ENCODE measurements around the gene KIZ. TPM values are rescaled to one million over a fixed set of nuclear protein-coding genes. Genes with fewer than 3 reads are reported as not detected.

KIZ gene
- total RNA-seq, 1 experiment from 2014 or later: 17.6 TPM

- RAD21 ChIA-PET (ENCODE audit: low non-redundant PET in 1 of 2, low total read pairs in 2 of 2, uncharacterized antibody in 2 of 2, unreplicated experiment in 2 of 2): no interaction called here
- no peaks in the 10 kb centered on the region for H4K20me1 ChIP-seq (ENCODE audit: insufficient read depth)
- no peak overlapping the region for H2AFZ ChIP-seq (ENCODE audit: low read depth, low read length, poor library complexity, severe bottlenecking)
- H3K27ac ChIP-seq (ENCODE audit: low read depth, low read length): no peak overlapping the region
- DNase-seq (ENCODE audit: low read depth, low spot score) (no peak), ATAC-seq (no peak)
- H3K9me2 ChIP-seq (ENCODE audit: insufficient read depth): no peaks in the 10 kb centered on the region
- H3K4me1 ChIP-seq (ENCODE audit: control insufficient read depth in 1 of 2, insufficient read depth in 2 of 2, low read length in 2 of 2): no peaks in the 10 kb centered on the region
- H3K4me3 ChIP-seq (replicated peaks in 1 of 2; ENCODE audit: low read depth in 1 of 2, low read length in 2 of 2): no peak overlapping the region
- POLR2A ChIA-PET: no interaction called here
- intact Hi-C loops (cut with micrococcal nuclease): no loop called here
- BruUV-seq (replicated peaks): no TSS peak
- H3K9ac ChIP-seq (ENCODE audit: low read length): no peak overlapping the region
- no peaks in the 10 kb centered on the region for H3K27me3 ChIP-seq (ENCODE audit: insufficient read depth, low read length)
- H3K9me3 ChIP-seq (ENCODE audit: control insufficient read depth in 1 of 2, insufficient read depth in 1 of 2, low read depth in 1 of 2, low read length in 2 of 2): no peaks in the 10 kb centered on the region
- H3K36me3 ChIP-seq (ENCODE audit: control insufficient read depth in 1 of 2, insufficient read depth in 2 of 2, low read length in 2 of 2): no peaks in the 10 kb centered on the region
- H3K79me2 ChIP-seq (ENCODE audit: insufficient read depth, low read length): no peaks in the 10 kb centered on the region
- CTCF ChIA-PET: no interaction called here
- H3K4me2 ChIP-seq (ENCODE audit: low read length): no peak overlapping the region
- TF ChIP-seq SRF (IDR thresholded peaks at IDR 0.05; ENCODE audit: low read depth) (no peak), POLR2AphosphoS5 (IDR thresholded peaks at IDR 0.05; ENCODE audit: low read depth, low read length) (no peak), ZFX (IDR thresholded peaks at IDR 0.05) (no peak), EGR1 (IDR thresholded peaks at IDR 0.05; ENCODE audit: low read depth) (no peak), ELF1 (IDR thresholded peaks at IDR 0.05; ENCODE audit: borderline replicate concordance, low read depth) (no peak), EZH2 (IDR thresholded peaks at IDR 0.05) (no peak), MAX (IDR thresholded peaks at IDR 0.05) (no peak), SP1 (IDR thresholded peaks at IDR 0.05; ENCODE audit: low read depth) (no peak), ZNF274 (IDR thresholded peaks at IDR 0.05; ENCODE audit: low read depth, low read length) (no peak), ATF3 (IDR thresholded peaks at IDR 0.05) (no peak), CEBPB (IDR thresholded peaks at IDR 0.05; ENCODE audit: low read depth) (no peak), FOSL1 (IDR thresholded peaks at IDR 0.05; ENCODE audit: low read depth) (no peak), TCF7L2 (IDR thresholded peaks at IDR 0.05; ENCODE audit: borderline replicate concordance, extremely low read depth, insufficient read depth, insufficient read length) (no peak), RAD21 (IDR thresholded peaks at IDR 0.05; ENCODE audit: low read depth) (no peak), YY1 (IDR thresholded peaks at IDR 0.05; ENCODE audit: extremely low read depth, insufficient replicate concordance, low read depth, low read length) (no peak), EZH2phosphoT487 (IDR thresholded peaks at IDR 0.05; ENCODE audit: borderline replicate concordance) (no peak), ZBTB33 (IDR thresholded peaks at IDR 0.05; ENCODE audit: extremely low read depth, insufficient replicate concordance, low read length) (no peak), POLR2A (IDR thresholded peaks at IDR 0.05; ENCODE audit: borderline replicate concordance, extremely low read depth, insufficient read depth, insufficient read length) (no peak)
- TF ChIP-seq, protein P1, sequence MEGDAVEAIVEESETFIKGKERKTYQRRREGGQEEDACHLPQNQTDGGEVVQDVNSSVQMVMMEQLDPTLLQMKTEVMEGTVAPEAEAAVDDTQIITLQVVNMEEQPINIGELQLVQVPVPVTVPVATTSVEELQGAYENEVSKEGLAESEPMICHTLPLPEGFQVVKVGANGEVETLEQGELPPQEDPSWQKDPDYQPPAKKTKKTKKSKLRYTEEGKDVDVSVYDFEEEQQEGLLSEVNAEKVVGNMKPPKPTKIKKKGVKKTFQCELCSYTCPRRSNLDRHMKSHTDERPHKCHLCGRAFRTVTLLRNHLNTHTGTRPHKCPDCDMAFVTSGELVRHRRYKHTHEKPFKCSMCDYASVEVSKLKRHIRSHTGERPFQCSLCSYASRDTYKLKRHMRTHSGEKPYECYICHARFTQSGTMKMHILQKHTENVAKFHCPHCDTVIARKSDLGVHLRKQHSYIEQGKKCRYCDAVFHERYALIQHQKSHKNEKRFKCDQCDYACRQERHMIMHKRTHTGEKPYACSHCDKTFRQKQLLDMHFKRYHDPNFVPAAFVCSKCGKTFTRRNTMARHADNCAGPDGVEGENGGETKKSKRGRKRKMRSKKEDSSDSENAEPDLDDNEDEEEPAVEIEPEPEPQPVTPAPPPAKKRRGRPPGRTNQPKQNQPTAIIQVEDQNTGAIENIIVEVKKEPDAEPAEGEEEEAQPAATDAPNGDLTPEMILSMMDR (IDR thresholded peaks at IDR 0.05 in 2 of 3, conservative IDR thresholded peaks at IDR 0.05 in 1 of 3; ENCODE audit: borderline replicate concordance in 1 of 3, insufficient read depth in 1 of 3, low read depth in 2 of 3, low read length in 2 of 3): no peak
Observed at GRCh38 chr20:21157006-21157405, 31.1 kb downstream of the KIZ start.
